ENCODE data around the gene RBM47.
A peak's percentile ranks its signal among the peaks of the same experiment; 100 is the strongest.

Gene RBM47

GRCh38 chr4:40586034-40586433 is 43.6 kb downstream of the RBM47 start:
- peak; percentile 69 to 76 for DNase-seq (ENCODE audit: low read depth in 1 of 2, low spot score in 1 of 2)
- H3K27ac ChIP-seq (replicated peaks): peak overlapping the region; percentile 65
- TF ChIP-seq GABPA (IDR thresholded peaks at IDR 0.05; ENCODE audit: low read depth): no peak
- TF ChIP-seq SPI1 (IDR thresholded peaks at IDR 0.05; ENCODE audit: borderline replicate concordance, low read depth): no peak
- TF ChIP-seq POLR2AphosphoS5 (IDR thresholded peaks at IDR 0.05; ENCODE audit: low read depth): no peak
- no peak for TF ChIP-seq REST (IDR thresholded peaks at IDR 0.05; ENCODE audit: insufficient replicate concordance, low read depth)
- TF ChIP-seq CTCF (IDR thresholded peaks at IDR 0.05; ENCODE audit: insufficient read depth, low read length): no peak
- H3K4me3 ChIP-seq (replicated peaks; ENCODE audit: insufficient read depth, low read length): no peak overlapping the region
- no peaks in the 10 kb centered on the region for H3K27me3 ChIP-seq (ENCODE audit: insufficient read depth, poor library complexity, severe bottlenecking)

GRCh38 chr4:40585201-40585799 is 44.4 kb downstream of the RBM47 start:
- DNase-seq (ENCODE audit: low read depth in 1 of 2, low spot score in 1 of 2): peak in 1 of 2 experiments; percentile 65
- TF ChIP-seq CTCF (IDR thresholded peaks at IDR 0.05; ENCODE audit: insufficient read depth, low read length) (no peak), SPI1 (IDR thresholded peaks at IDR 0.05; ENCODE audit: borderline replicate concordance, low read depth) (no peak), GABPA (IDR thresholded peaks at IDR 0.05; ENCODE audit: low read depth) (no peak), REST (IDR thresholded peaks at IDR 0.05; ENCODE audit: insufficient replicate concordance, low read depth) (no peak), POLR2AphosphoS5 (IDR thresholded peaks at IDR 0.05; ENCODE audit: low read depth) (no peak)
- Histone ChIP-seq H3K4me3 (replicated peaks; ENCODE audit: insufficient read depth, low read length) (no peak overlapping the region), H3K27ac (replicated peaks) (peak overlapping the region; percentile 65), H3K27me3 (ENCODE audit: insufficient read depth, poor library complexity, severe bottlenecking) (no peaks in the 10 kb centered on the region)

- Histone ChIP-seq H3K27ac (replicated peaks) (no peak overlapping the region; the same call in 1 of the 2 replicates), H3K27me3 (ENCODE audit: insufficient read depth, poor library complexity, severe bottlenecking) (no peaks in the 10 kb centered on the region), H3K4me3 (replicated peaks; ENCODE audit: insufficient read depth, low read length) (no peak overlapping the region)
- no peak for DNase-seq (ENCODE audit: low read depth in 1 of 2, low spot score in 1 of 2)
- TF ChIP-seq SPI1 (IDR thresholded peaks at IDR 0.05; ENCODE audit: borderline replicate concordance, low read depth): no peak
Measured at GRCh38 chr4:40584517-40585141, 45.0 kb downstream of the RBM47 start.

DNA sequence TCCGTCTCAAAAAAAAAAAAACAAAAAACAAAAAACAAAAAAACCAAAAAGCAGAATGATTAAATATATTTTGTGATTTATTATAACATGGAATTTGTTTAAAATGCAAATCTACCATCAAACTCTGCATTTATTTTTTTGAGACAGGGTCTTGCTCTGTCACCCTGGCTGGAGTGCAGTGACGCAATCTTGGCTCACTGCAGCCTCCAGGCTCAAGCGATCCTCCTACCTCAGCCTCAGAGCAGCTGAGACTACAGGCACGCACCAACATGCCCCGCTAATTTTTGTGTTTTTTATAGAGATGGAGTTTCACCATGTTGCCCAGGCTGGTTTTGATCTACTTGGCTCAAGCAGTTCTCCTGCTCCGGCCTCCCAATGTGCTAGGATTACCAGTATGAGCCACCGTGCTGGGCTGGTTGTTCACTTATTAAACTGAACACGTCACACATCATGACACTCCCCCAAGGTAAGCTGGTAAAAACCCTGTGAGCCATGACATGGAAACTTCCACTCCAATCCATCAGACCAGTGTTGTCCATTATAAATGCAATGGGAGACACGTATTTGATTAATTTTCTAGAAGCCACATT is 45.7 kb downstream of the RBM47 start:
- Histone ChIP-seq H3K27ac (replicated peaks) (no peak overlapping the region), H3K4me3 (replicated peaks; ENCODE audit: insufficient read depth, low read length) (no peak overlapping the region), H3K27me3 (ENCODE audit: insufficient read depth, poor library complexity, severe bottlenecking) (no peaks in the 10 kb centered on the region)
- DNase-seq (ENCODE audit: low read depth in 1 of 2, low spot score in 1 of 2): no peak
- TF ChIP-seq SPI1 (IDR thresholded peaks at IDR 0.05; ENCODE audit: borderline replicate concordance, low read depth): no peak
- TF ChIP-seq CTCF (IDR thresholded peaks at IDR 0.05; ENCODE audit: insufficient read depth, low read length): no peak
